Activated CD4-positive, alpha-beta T cell treated with anti-CD3 and anti-CD28 coated beads, Interleukin-2, Interleukin-4, amounts not matched to agents 100 ng/mL and 50 ng/mL, durations not matched to agents 16 hours and 8 hours (primary cell): ENCODE results near the gene EIF1AD.
"Not testable (repeated sequence)": the region's sequence is repeated elsewhere in the genome, so short reads cannot be mapped to it uniquely, and the experiment has no call there.

Source experiments
- DNase-seq: peaks from one replicate; pipeline ENCODE4 v3.0.0-alpha.2; 2020; ENCODE audit warnings: low spot score

EIF1AD gene

DNA sequence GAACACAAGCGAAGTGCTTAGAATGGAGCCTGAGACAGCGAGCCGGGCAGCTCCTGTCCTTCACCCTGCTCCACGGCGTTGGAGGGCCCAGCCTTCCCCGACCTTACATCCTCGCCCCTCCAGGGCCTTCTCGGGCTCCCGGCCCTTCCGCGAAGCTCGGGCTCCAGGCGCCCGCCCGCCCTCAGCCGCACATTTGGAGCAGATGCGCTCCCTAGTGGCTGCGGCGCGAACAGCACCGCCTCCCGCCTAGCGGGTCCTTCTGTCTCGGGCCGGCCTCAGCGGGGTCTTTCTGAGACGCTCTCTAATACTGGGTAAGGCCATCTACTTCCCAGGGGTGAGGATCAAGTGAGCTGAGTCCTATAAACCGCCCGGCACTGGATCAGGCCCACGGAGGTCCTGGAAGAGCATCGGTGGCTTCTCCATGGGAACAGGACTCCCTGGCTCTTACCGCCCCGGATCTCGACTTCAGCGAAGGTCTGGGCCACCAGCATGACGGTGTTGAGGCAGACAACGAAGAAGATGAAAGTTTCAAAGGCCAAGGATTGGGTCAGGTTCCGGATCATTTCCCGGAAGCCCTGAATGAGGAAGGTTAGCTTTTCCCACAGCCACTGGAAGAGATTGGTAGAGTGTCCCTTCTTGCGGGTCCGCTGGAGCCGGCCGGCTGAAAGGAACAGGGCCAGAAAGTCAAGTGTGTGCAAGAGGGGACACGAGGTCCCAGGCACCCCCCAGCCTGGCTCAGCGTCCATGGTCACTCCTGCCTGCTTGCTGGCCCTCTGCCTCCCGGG lies 20.6 kb upstream of the EIF1AD start:
- DNase-seq, result peak; percentile 75

DNA sequence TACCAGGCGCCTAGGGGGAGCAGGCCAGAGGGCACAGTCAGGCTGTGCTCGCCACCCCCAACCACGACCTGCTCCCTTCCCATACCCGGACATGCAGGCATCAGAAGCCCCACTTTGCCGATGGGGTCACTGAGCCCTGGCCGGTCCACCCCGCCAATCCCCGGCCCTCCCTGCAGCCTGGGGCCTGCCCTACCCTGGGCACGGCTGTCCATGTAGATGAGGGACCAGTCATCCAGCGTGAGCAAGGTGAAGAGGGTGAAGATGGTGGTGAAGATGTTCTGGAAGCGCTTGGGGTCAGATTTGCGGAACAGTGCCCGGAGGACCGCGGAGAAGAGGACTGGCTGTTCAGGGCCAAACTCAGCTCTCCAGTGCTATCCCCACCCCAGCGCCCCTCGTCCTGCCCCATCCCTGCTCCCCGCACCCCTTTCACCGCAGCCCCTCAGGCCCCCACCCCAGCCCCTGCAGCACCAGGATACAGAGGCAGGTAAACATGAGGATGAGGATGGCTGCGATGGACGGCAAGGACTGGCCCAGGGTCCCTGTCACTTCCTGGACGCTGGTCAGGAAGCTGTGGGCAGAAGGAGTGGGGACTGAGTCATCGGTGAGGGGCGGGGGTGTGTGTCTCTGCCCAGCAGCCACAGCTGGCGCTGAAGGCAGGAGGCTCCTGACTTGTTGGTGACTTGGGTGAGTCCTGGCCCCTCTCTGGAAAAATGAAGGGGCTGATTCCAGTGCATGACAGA lies 18.8 kb upstream of the EIF1AD start:
- peak; percentile 26 for DNase-seq

DNA sequence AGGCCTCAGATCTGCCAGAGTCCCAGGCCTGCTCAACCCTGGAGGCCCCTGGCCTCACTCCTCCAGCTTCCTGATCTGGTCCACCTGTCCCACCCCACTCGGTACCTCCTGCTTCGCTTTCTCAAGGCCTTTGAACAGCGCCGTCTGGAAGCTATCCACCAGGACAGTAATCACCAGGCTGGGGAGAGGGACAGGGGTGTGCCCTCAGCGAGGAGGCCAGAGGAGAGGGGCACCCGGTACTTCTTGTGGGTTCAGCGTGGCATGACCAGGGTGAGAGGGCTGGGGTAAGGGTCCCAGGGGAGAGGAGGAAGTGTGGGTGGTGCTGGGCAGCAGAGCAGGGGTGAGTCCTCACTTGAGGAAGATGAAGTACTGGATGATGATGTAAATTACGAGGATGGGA lies 18.3 kb upstream of the EIF1AD start:
- no peak for DNase-seq

DNA sequence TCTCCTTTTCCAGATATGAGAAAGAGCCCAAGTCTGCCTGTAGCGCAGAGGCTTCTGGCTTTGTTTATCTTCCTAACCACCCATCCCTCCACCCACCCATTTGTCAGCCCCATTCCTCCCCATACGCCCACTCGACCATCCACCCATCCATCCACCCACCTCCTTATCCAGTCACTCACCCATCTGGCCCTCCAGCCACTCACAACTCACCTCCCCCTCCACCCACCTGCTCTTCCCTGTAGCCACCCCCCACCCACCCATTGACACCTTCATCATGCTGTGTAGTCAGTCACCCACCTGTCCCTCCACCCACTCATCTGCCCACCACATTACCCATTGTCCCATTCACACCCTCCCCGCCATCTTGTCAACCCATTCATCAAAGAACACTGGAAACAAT lies 15.4 kb upstream of the EIF1AD start:
- no peak for DNase-seq

DNA sequence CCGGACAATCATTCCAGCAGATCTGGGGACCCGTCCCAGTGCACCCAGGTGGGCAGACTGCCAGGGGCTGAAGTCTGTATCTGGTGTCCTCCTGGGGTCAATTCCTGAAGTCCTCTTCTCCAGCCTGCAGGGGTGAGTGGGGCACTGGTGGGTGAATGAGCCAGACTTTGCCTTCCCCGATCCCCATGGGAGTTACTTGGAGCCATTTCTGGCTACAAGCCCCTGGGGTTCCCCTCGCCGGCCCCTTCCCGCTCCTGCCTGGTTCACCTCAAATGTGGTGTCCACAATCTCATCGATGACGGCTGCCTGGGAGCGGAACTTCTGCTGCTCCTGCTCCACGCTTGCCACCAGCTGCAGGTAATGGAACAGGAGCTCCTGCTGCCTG lies 14.8 kb upstream of the EIF1AD start:
- DNase-seq, result no peak

DNA sequence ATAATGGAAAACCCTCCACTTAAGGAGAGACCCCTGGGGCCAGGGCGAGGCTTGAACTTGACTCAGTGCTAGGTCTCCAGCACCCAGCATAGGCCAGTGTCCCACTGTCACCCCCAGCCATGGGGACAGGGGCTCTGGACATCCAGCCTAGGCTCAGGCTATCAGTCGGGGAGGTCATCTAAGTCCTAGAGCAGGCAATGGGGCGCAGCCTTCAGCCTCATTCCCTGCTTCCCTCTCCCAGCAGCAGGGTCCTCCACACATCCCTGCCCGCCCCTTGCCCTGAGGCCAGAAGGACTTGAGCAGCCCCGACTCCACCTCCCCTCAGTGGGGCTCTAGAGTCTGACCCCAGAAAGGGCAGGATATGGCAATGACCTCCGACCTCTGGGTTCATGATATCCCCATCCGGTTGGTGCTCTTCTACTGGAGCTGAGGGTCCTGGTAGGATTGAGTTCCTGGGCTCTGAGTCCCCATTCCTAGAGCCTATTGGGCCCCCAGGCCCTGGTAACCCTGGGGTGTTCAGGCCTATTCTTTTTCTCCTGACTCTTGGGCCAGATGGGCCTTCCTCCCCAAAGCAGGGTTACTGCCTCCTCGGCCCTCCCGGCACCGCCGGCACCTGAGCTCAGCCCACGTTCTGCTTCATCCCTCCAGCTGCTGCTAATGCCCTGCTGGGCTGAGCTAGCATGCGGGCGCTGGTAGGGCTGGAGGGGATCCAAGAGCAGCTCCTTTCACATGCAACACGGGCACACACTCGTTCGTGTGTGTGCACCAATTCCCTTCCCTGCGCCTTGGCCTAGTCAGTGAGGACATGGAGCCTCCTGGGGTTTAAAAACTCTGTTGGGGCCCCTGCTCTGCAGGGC lies 14.2 kb upstream of the EIF1AD start:
- no peak for DNase-seq

DNA sequence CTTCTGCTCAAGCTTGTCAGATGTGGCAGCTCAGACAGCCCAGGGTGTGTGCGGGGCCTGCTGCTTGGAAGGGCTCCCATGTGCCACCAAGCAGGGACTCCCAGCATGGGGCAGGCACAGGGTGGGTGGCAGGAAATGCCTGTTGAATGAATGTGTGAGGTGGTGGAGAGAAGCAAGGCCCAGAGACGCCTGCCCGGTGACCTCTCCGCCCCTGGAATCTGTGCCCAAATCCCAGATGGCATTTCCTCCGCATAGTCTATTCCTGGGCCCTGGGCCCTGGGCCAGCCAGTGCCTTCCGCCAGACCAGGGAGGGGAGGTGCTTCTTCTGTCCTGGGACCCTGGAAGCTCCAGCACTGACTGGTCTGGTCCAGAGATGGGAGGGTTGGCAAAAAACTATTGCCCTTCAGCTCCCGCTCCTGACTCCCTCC lies 13.5 kb upstream of the EIF1AD start:
- no peak for DNase-seq

DNA sequence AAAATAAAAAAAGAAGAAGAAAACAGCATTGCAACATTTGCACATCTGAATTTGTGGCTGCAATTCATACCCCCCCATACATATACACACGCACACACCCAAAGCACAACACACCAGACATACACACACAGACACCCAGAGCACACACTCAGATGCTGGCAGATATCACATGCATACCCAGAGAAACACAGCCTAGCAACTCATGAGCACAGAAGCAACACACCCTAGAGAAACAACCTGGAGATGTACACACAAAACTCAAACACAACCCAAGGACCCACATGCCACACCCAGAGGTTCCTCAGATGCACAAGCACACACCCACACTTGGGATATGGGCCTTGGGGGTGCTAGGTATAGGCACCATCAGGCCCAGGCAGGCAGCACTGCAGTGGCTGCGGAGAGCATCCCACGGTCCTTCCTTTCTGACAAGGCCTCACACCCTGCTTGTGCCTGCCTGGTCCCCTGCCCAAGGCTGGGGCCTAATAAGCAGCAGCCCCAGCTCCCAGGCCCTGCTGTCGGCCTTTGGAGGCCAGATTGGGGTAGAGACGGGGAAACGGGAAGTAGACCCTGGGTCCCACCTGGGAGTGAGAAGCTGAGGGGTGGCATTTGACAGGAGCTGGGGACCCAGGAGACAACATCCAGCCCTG lies 13.0 kb upstream of the EIF1AD start:
- DNase-seq, result no peak

DNA sequence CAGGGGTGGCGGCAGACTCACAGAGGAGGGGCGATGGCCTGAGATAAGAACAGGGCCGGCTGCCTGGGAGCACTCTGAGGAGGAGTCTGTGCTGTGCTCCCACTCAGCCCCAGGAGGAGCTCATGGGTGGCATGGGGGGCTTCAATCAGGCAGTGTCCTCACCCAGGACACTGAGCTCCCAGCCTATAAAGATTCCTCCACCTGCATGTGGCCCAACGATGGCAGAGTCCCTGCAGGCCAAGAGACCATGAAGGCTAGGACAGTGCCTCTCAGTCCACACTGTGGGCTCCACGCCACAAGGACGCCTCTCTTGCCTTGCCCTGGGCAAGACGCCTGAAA lies 11.8 kb upstream of the EIF1AD start:
- DNase-seq, result no peak

DNA sequence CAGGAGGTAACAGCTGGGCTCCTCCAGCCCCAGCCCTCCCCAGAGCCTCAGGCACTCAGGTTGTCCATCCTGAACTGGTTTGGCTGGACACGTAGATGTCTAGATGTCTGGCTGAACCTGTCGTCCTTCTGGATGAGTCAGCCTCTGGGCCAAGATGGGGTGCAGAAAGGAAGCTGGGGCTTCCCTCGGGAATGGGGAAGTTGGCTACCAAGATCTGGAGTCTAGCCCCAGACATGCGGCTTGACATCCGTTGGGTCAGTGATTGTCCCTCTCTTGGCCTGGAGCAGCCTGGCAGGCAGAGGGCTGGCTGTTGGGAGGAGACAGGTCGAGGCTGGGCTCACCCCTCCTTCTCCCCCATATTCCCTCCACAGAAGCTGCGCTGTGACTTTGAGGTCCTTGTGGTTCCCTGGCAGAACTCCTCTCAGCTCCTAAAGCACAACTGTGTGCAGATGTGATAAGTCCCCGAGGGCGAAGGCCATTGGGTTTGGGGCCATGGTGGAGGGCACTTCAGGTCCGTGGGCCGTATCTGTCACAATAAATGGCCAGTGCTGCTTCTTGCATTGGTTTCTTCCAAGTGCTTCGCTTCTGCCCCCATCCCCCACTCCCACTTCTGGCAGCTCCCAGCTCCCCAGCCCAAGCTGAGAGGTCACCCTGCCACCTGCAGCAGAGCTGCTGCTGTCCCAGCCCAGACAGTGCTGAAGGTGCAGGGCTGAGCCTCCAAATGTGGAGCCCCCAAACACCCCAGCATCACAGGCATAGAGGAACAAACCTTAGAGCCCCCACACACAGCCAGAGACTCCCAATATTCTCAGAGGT lies 11.2 kb upstream of the EIF1AD start:
- DNase-seq, result no peak

DNA sequence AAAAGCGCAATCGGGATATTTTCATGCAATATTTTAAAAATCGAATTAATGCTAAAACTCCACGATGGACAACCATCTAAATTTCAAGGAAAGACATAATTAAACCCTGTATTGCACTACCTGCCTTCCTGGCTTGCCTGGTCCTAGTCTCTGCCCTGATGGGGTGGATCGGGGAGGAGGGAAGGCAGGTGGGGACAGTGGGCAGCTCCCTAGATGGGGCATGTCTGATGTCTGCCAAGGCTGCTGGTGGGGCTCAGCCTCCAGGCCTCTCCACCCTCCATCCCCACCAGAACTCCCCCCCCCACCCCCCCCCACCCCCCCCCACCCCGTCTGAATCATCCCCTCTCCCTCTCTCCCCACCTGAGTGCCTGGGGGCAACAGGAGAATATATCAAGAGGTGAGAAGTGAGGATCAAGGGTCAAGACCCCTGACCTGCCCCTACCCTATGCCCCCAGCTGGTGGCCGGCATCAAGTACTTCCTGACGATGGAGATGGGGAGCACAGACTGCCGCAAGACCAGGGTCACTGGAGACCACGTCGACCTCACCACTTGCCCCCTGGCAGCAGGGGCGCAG lies 10.5 kb upstream of the EIF1AD start:
- DNase-seq, result no peak

DNA sequence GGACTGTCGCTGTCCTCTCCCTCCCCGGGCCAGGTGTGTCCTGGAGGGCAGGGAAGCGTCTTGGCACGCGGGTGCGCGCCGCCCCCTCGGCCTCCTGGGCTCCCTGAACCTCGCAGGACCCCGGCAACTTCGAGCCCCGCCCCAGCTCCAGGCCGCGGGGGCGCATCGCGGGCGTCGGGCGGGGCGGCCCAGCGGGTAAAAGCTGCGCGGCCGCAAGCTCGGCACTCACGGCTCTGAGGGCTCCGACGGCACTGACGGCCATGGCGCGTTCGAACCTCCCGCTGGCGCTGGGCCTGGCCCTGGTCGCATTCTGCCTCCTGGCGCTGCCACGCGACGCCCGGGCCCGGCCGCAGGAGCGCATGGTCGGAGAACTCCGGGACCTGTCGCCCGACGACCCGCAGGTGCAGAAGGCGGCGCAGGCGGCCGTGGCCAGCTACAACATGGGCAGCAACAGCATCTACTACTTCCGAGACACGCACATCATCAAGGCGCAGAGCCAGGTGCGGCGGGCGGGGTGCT lies 9.9 kb upstream of the EIF1AD start, which contains the start of gene CST6:
TSS of gene CST6 (plus strand) at position 224 of the 519 bp plus-strand sequence. CDS start at position 261, 37 bp downstream.
- DNase-seq, result no peak

DNA sequence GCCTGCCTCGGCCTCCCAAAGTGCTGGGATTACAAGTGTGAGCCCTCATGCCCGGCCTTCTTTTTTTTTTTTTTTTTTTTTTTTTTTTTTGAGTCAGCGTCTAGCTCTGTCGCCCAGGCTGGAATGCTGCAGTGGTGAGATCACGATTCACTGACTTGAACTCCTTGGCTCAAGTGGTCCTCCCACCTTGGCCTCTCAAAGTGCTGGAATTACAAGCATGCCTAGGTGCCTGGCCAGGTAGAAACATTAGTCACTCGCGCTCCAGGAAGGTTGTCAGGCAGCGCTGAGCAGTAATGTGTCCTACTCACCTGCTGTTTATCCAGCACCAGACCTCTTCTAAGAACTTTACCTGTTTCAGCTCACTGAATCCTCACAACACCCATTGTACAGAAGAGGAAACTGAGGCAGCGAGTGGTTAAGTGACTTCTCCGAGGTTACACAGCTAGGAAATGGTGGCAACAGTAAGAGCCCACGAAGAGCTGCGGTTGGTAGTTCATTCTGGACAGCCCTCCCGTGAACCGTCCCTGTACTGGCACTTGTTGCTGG lies 9.4 kb upstream of the EIF1AD start:
- no peak for DNase-seq

DNA sequence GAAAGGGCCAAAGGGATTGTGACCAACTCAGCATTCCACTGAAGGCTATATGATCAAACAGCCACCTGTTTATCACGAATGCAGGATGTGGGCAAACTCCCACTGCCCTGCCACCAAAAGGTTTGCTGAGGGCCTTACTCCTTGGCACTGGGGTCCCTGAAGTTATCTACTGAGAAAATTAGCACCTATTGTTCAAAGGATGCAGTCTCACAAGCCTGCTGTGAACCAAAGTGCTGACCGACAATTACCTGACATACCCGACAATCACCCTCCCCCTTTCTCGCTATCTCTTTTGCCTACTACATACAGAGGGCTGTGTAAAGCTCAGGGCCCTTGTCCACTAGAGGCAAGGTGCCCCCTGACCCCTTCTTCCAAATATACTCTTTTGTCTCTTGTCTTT lies 8.1 kb upstream of the EIF1AD start:
- not testable (repeated sequence) for DNase-seq

DNA sequence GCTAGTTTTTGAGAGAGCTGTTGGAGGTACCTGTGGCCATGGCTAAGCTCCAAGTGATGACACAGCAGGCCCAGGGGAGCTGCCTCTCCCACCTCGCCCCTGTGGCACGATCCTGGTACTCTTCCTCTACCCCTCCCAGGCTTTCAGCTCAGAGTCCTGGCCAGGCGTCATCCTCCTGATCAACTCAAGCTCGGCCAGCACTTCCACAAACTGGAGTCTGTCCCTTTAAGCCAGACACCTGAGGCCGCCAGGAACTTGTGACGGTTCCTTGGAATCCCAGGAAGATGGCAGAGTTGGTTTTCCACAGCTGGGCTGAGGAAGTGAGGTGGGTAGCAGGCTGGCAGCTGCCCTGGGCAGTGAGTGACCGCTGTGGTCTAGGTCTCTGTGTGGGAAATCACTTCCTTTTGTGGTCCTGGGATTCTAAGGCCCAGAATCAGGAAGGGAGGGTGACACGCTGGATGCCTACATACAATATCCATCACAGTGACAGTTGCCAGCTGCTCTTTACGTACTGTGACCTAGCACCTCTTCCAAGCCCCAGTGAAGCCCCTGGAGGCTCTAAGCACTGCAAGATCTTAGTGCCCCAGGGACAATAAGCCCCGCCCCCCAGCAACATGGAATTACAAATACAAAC lies 6.6 kb upstream of the EIF1AD start:
- no peak for DNase-seq

DNA sequence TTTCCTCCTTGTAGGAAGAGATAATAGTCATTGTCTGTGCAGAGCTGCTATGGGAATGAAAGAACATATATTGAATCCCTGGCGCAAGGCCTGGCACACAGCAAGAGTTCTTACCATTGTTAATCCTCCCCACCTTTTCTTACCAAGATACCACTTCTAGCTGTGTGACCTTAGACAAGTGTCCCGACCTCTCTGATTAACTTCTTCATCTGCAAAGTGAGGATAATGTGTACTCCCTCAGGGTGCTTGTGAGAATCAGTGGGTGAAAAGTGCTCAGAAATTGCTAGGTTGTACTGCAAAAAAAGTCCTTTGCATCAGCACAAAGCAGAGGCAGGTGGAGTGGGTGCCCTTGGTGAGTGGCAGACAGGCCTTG lies 6.1 kb upstream of the EIF1AD start:
- DNase-seq, result no peak

DNA sequence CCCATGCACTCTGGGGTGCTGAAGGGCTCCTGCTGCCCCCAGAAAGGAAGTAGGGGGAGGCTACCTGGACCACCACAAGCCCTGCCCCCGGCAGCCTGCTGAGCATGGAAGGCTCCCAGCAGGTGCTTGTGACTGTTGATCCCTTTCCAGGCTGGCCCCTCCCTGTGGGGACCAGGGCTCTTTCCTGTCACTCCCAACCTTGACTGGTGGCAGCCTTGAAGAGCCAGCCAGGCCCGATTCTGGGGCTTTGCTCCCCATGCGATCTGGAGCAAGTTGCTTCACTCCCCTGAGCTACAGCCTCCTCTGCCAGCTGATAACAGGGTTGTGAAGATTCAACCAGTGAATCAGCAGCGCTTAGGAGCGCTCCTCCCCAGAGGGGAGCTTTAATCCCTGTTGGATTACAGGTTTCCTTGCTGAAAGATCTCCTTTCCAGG lies 5.3 kb upstream of the EIF1AD start:
- no peak for DNase-seq

DNA sequence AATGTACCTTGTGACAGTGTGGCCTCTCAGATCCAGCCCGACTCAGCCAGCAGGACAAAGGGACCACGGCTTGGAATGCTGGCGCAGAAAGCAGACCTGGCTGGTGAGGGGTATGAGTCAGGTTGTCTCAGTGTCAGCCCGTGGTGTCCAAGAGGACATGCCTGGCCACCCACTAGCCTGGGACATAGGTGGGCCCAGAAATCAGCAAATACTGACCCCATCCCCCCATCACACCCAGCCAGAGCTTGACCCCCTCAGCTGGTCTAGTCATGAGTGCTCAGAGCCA lies 4.9 kb upstream of the EIF1AD start:
- DNase-seq, result no peak

DNA sequence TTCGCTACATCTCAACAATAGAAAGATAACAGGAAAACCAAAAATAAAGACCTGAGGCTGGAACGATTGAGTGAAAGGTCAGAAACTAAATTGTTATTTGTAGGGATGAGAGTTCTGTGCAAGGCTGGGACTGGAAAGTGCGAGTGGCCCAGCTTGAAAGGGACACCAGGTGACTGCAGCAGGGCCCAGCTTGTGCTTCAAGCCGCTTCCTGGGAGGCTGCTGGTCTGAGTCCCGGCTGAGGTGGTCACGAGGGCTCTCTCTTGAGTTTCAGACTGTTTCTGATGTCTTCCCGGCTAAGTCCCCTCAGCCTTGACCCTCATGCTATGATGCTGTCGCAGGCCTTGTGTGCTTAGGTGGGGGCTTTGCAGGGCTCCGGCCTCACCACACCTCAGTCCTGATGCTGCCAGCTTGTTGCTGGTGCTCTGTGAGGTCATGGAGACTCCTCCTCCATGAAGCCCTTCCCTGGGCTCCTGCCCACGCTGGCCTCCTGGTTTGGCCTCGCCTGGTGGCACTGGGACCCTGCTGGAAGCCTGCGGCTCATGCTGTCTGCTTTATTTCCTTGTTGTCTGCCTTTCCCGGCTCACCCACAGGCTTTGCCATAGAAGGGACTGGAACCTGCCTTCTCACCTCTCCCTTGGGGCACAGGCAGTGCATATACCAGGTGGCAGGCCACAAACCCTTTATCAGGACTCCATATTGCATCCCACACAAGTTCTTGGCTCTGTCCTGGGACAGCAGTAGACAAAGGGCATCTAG lies 4.4 kb upstream of the EIF1AD start:
- no peak for DNase-seq
